Mucosa of gallbladder (tissue), 1 donor: ENCODE results near the gene PRADC1. TPM values are rescaled to one million over a fixed set of nuclear protein-coding genes. Genes with fewer than 3 reads are reported as not detected.

ENCODE experiments used
- DNase-seq: peaks from one replicate; pipeline ENCODE4 v3.0.0-alpha.2; 2020; ENCODE audit warnings: low spot score
- total RNA-seq: library from RNA; stranded (reverse); gene quantifications from one replicate; pipeline ENCODE4 v1.2.1, GENCODE V29; 2021
- donor health status: DM: no; HTN: no; CAD: no.

The PRADC1 gene
- total RNA-seq, 1 donor from 2014 or later = 20.8 TPM

- DNase-seq = no peak
These were observed 25.8 kb upstream of the PRADC1 start for GRCh38 chr2:73258913-73259215.

- DNase-seq = no peak
These were observed 25.3 kb upstream of the PRADC1 start for GRCh38 chr2:73258186-73258912.

- peak; percentile 17 for DNase-seq
These were observed 24.5 kb upstream of the PRADC1 start for GRCh38 chr2:73257425-73258125.

GRCh38 chr2:73257021-73257420 is 24.0 kb upstream of the PRADC1 start:
- DNase-seq = no peak

GRCh38 chr2:73256618-73256922 is 23.5 kb upstream of the PRADC1 start:
- DNase-seq = no peak

- no peak for DNase-seq
These were observed 23.0 kb upstream of the PRADC1 start for GRCh38 chr2:73255907-73256617.

GRCh38 chr2:73255007-73255644 is 22.1 kb upstream of the PRADC1 start:
- no peak for DNase-seq

- DNase-seq = no peak
These were observed 21.4 kb upstream of the PRADC1 start for GRCh38 chr2:73254343-73255006.

GRCh38 chr2:73253901-73254300 is 20.9 kb upstream of the PRADC1 start:
- DNase-seq = no peak

GRCh38 chr2:73253400-73253799 is 20.4 kb upstream of the PRADC1 start:
- no peak for DNase-seq

- no peak for DNase-seq
These were observed 19.4 kb upstream of the PRADC1 start for GRCh38 chr2:73252238-73253027.

GRCh38 chr2:73250872-73251846 is 18.1 kb upstream of the PRADC1 start:
- no peak for DNase-seq

- DNase-seq = no peak
These were observed 16.6 kb upstream of the PRADC1 start for GRCh38 chr2:73249636-73250035.

- DNase-seq = no peak
These were observed 13.8 kb upstream of the PRADC1 start for GRCh38 chr2:73246850-73247249.

GRCh38 chr2:73244580-73244979 is 11.5 kb upstream of the PRADC1 start:
- no peak for DNase-seq

GRCh38 chr2:73243884-73244570 is 11.0 kb upstream of the PRADC1 start:
- DNase-seq = no peak

- no peak for DNase-seq
These were observed 6.7 kb upstream of the PRADC1 start for GRCh38 chr2:73239776-73240175.

GRCh38 chr2:73238976-73239375 is 5.9 kb upstream of the PRADC1 start:
- DNase-seq = no peak

- DNase-seq = no peak
These were observed 5.1 kb upstream of the PRADC1 start for GRCh38 chr2:73238149-73238548.
